ENCODE data around the gene NPPA. TPM values are rescaled to one million over a fixed set of nuclear protein-coding genes. Genes with fewer than 3 reads are reported as not detected.

NPPA gene
- total RNA-seq, 1 experiment from 2014 or later = not detected

DNA sequence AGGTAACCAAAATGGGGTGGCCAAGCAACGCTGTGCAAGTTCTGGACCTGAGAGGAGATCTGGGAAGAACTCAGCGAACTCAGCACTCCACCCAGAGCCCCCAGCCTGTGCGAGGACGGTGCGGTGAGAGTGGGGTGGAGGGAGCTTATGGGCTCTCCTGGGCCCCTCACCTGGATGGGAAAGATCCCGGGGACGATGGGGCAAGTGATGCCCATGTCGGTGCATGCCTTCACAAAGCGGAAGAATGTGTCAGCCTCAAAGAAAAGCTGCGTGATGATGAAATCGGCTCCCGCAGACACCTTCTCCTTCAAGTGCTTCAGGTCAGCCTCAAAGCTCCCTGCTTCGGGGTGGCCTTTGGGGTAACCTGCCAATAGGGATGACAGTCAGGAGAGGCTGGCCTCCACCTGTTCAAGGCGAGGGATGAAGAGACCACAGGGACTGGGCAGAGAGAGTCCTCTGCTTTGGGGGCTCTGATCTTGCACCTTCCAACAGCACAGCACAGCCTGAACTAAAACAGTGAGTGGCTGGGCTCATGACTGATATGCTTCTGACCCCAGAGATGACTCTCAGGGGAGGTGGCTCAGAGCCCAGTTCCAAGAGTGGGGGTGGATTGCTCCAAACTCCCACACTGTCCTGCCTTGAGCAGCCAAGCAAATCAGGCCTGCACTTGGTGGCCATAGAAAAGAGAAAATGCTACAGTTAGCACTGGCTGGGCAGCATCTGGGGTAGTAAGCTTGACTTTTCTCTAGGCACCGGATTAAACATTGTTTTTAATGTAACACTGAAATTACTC is 51.4 kb downstream of the NPPA start:
- H4K20me1 ChIP-seq (ENCODE audit: insufficient read depth) = no peaks in the 10 kb centered on the region
- RAD21 ChIA-PET (ENCODE audit: low non-redundant PET in 1 of 2, low total read pairs in 2 of 2, uncharacterized antibody in 2 of 2, unreplicated experiment in 2 of 2) = no interaction called here
- intact Hi-C loops (cut with micrococcal nuclease) = no loop called here
- TF ChIP-seq SRF (IDR thresholded peaks at IDR 0.05; ENCODE audit: low read depth) = no peak
- no peak for TF ChIP-seq CTCF (IDR thresholded peaks at IDR 0.05 in 2 of 3, conservative IDR thresholded peaks at IDR 0.05 in 1 of 3; ENCODE audit: borderline replicate concordance in 1 of 3, insufficient read depth in 1 of 3, low read depth in 2 of 3, low read length in 2 of 3)
- POLR2A ChIA-PET = no interaction called here
- H3K27ac ChIP-seq (ENCODE audit: low read depth, low read length) = no peak overlapping the region
- H3K4me2 ChIP-seq (ENCODE audit: low read length) = no peak overlapping the region
- H3K4me3 ChIP-seq (replicated peaks in 1 of 2; ENCODE audit: low read depth in 1 of 2, low read length in 2 of 2) = no peak overlapping the region
- no peak overlapping the region for H3K9ac ChIP-seq (ENCODE audit: low read length)
- H3K4me1 ChIP-seq (ENCODE audit: control insufficient read depth in 1 of 2, insufficient read depth in 2 of 2, low read length in 2 of 2) = peaks cover 22 to 43% of the 10 kb centered on the region in 2 experiments
- H3K36me3 ChIP-seq (ENCODE audit: control insufficient read depth in 1 of 2, insufficient read depth in 2 of 2, low read length in 2 of 2) = no peaks in the 10 kb centered on the region
- no peak for ATAC-seq
- DNase-seq (ENCODE audit: low read depth, low spot score) = no peak
- H3K27me3 ChIP-seq (ENCODE audit: insufficient read depth, low read length) = no peaks in the 10 kb centered on the region
- H3K9me3 ChIP-seq (ENCODE audit: control insufficient read depth in 1 of 2, insufficient read depth in 1 of 2, low read depth in 1 of 2, low read length in 2 of 2) = no peaks in the 10 kb centered on the region
- no peaks in the 10 kb centered on the region for H3K79me2 ChIP-seq (ENCODE audit: insufficient read depth, low read length)
- no TSS peak for BruUV-seq (replicated peaks)
- H2AFZ ChIP-seq (ENCODE audit: low read depth, low read length, poor library complexity, severe bottlenecking) = no peak overlapping the region
- no peaks in the 10 kb centered on the region for H3K9me2 ChIP-seq (ENCODE audit: insufficient read depth)
- CTCF ChIA-PET = interaction anchor here (1.6 kb wide), 1 partner anchor 11 kb away, joined by 3 read pairs; no protein-coding TSS in a partner anchor

Other genes starting within 250 kb of the NPPA start
- 81.1 TPM for gene FBXO2, start 193.4 kb downstream of the NPPA start, total RNA-seq (2021; ENCODE audit: unreplicated experiment)
- gene FBXO44, start 192.9 kb downstream of the NPPA start, total RNA-seq (2021; ENCODE audit: unreplicated experiment) = 60.9 TPM
- 22.8 TPM for gene FBXO6, start 183.6 kb downstream of the NPPA start, total RNA-seq (2021; ENCODE audit: unreplicated experiment)
- 93.8 TPM for gene MAD2L2, start 166.6 kb downstream of the NPPA start, total RNA-seq (2021; ENCODE audit: unreplicated experiment)
- 0.47 TPM for gene DRAXIN, start 156.1 kb downstream of the NPPA start, total RNA-seq (2021; ENCODE audit: unreplicated experiment)
- gene AGTRAP, start 111.6 kb downstream of the NPPA start, total RNA-seq (2021; ENCODE audit: unreplicated experiment) = 49.0 TPM
- 0.12 TPM for gene C1orf167, start 85.6 kb downstream of the NPPA start, total RNA-seq (2021; ENCODE audit: unreplicated experiment)
- 20.9 TPM for gene MTHFR, start 41.8 kb downstream of the NPPA start, total RNA-seq (2021; ENCODE audit: unreplicated experiment)
- 13.7 TPM for gene CLCN6, start 41.6 kb downstream of the NPPA start, total RNA-seq (2021; ENCODE audit: unreplicated experiment)
- not detected for gene NPPB, start 11.2 kb upstream of the NPPA start, total RNA-seq (2021; ENCODE audit: unreplicated experiment)
- gene KIAA2013, start 78.6 kb upstream of the NPPA start, total RNA-seq (2021; ENCODE audit: unreplicated experiment) = 61.9 TPM
- 175 TPM for gene PLOD1, start 86.9 kb upstream of the NPPA start, total RNA-seq (2021; ENCODE audit: unreplicated experiment)
- gene MFN2, start 132.7 kb upstream of the NPPA start, total RNA-seq (2021; ENCODE audit: unreplicated experiment) = 83.0 TPM
- 39.6 TPM for gene MIIP, start 171.7 kb upstream of the NPPA start, total RNA-seq (2021; ENCODE audit: unreplicated experiment)
- 0.17 TPM for gene TNFRSF8, start 215.5 kb upstream of the NPPA start, total RNA-seq (2021; ENCODE audit: unreplicated experiment)